HL-60 (cell line): Measurements from ENCODE around the gene EMX2.

Experiments used
- CTCF ChIP-seq: IDR thresholded peaks from one replicate; pipeline ENCODE4 v1.5.1; 2011; ENCODE audit warnings: low read length, control low read depth, inconsistent platforms; ENCODE audit not compliant: insufficient read depth
- POLR2AphosphoS5 ChIP-seq: IDR thresholded peaks from 2 replicates; pipeline ENCODE4 v1.6.1; 2012; ENCODE audit warnings: low read depth
- REST ChIP-seq: IDR thresholded peaks from 2 replicates; pipeline ENCODE4 v1.6.1; 2012; ENCODE audit warnings: low read depth; ENCODE audit not compliant: insufficient replicate concordance

GRCh38 chr10:117497736-117498135, 44.8 kb upstream of the EMX2 start:
- TF ChIP-seq CTCF = no peak
- no peak for TF ChIP-seq REST
- TF ChIP-seq POLR2AphosphoS5 = no peak
